ENCODE results near the gene UNC5A.

Gene UNC5A

GRCh38 chr5:176797456-176798050 is 12.8 kb upstream of the UNC5A start:
- DNase-seq (ENCODE audit: low read depth), result no peak
- TF ChIP-seq CTCF (conservative IDR thresholded peaks at IDR 0.05; ENCODE audit: low read depth, low read length), result no peak
- no peak overlapping the region for H3K4me3 ChIP-seq (ENCODE audit: low read length)

- TF ChIP-seq CTCF (conservative IDR thresholded peaks at IDR 0.05; ENCODE audit: low read depth, low read length), result no peak
- DNase-seq (ENCODE audit: low read depth), result no peak
- no peak overlapping the region for H3K4me3 ChIP-seq (ENCODE audit: low read length)
These were observed 12.1 kb upstream of the UNC5A start for GRCh38 chr5:176798086-176798876.

- TF ChIP-seq CTCF (conservative IDR thresholded peaks at IDR 0.05; ENCODE audit: low read depth, low read length), result no peak
- no peak overlapping the region for H3K4me3 ChIP-seq (ENCODE audit: low read length)
- DNase-seq (ENCODE audit: low read depth), result no peak
These were observed 11.4 kb upstream of the UNC5A start for GRCh38 chr5:176798949-176799348.

GRCh38 chr5:176799488-176799887 is 10.9 kb upstream of the UNC5A start:
- no peak for TF ChIP-seq CTCF (conservative IDR thresholded peaks at IDR 0.05; ENCODE audit: low read depth, low read length)
- no peak overlapping the region for H3K4me3 ChIP-seq (ENCODE audit: low read length)
- DNase-seq (ENCODE audit: low read depth), result no peak

- DNase-seq (ENCODE audit: low read depth), result no peak
- H3K4me3 ChIP-seq (ENCODE audit: low read length), result no peak overlapping the region
- TF ChIP-seq CTCF (conservative IDR thresholded peaks at IDR 0.05; ENCODE audit: low read depth, low read length), result no peak
These were observed 10.3 kb upstream of the UNC5A start for GRCh38 chr5:176800024-176800423.

- no peak for DNase-seq (ENCODE audit: low read depth)
- H3K4me3 ChIP-seq (ENCODE audit: low read length), result no peak overlapping the region
- TF ChIP-seq CTCF (conservative IDR thresholded peaks at IDR 0.05; ENCODE audit: low read depth, low read length), result no peak
These were observed 8.1 kb upstream of the UNC5A start for GRCh38 chr5:176802116-176802784.
